ENCODE data around the gene AHDC1. TPM values are rescaled to one million over a fixed set of nuclear protein-coding genes. Genes with fewer than 3 reads are reported as not detected.

The AHDC1 gene
- total and polyA plus RNA-seq, 9 of the 15 experiments (the other 6 are each of a cell fraction or from before 2014, with no cell fraction given): 0.21 to 36.4 (median 4.7) TPM

DNA sequence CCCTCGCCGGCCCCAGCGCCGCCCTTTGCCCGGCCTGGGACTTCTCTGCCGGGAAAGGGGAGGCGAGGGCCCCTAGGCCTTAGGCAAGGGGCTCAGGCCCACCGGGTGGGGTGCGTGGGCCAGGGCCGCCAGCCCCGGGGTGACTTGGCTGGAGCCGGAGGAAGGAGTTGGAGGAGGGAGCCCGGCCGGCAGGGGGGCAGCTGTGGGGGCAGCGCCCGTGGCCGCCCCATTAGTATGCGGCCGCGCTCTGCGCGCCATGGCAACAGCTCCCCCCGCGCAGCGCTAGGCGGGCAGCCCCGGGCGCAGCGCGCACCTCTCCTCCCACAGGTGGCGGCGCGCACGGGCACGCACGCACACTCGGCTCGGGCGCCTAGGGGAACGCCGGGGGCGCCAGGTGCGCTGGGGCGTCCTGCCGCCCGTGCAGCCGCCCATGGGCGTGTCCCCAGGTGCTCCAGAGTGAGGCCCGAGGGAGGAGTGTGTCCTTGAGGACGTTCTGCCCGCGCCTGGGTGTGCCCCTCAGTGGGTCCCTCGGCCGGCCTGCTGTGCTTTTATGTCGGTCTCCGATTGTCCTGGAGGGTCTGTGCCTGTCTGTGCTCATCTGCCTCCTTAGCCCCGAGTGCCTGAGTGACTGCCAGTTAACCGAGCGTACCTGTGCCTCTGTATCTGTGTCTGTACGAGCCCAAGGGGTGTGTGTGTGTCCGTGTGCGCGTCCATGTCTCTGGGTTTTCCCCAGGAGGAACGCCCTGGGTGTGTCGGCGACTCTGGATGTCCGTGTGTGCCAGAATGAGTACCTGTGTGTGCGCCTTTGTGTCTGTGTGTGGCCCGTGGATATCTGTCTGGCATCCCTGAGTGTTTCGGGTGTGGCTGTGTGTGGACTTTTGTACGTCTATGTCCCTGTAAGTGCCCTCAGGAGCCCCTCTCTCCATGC is 75.8 kb downstream of the AHDC1 start (continued):
- TF ChIP-seq, protein P1, sequence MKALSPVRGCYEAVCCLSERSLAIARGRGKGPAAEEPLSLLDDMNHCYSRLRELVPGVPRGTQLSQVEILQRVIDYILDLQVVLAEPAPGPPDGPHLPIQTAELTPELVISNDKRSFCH (CRISPR knock-in tag; IDR thresholded peaks at IDR 0.05): no peak
- TF ChIP-seq, protein P1 (tag; IDR thresholded peaks at IDR 0.05): 0 out of 2 replicates have a peak, but pooled peaks have one; percentile 26
- TF ChIP-seq ASH1L (IDR thresholded peaks at IDR 0.05; ENCODE audit: borderline replicate concordance, low read depth, partially characterized antibody) (no peak), MTA3 (IDR thresholded peaks at IDR 0.05; ENCODE audit: borderline replicate concordance) (no peak), MBD2 (IDR thresholded peaks at IDR 0.05; ENCODE audit: borderline replicate concordance, low read depth) (no peak), CHD2 (IDR thresholded peaks at IDR 0.05; ENCODE audit: low read depth, low read length) (no peak), YBX1 (IDR thresholded peaks at IDR 0.05) (no peak), SMARCA4 (IDR thresholded peaks at IDR 0.05) (no peak), ZNF318 (IDR thresholded peaks at IDR 0.05; ENCODE audit: borderline replicate concordance in 1 of 2, low read depth in 1 of 2) (no peak), HDAC8 (tag; IDR thresholded peaks at IDR 0.05) (no peak), RB1 (IDR thresholded peaks at IDR 0.05; ENCODE audit: low read depth) (peak; percentile 47; the same call in 1 of the 2 replicates), CSDE1 (IDR thresholded peaks at IDR 0.05) (no peak), MYC (IDR thresholded peaks at IDR 0.05; ENCODE audit: low read depth, low read length) (no peak), MYC (CRISPR knock-in tag; IDR thresholded peaks at IDR 0.05; ENCODE audit: borderline replicate concordance, low read depth) (0 out of 2 replicates have a peak, but pooled peaks have one; percentile 22), HMBOX1 (IDR thresholded peaks at IDR 0.05) (no peak), ZNF282 (CRISPR knock-in tag; IDR thresholded peaks at IDR 0.05) (0 out of 2 replicates have a peak, but pooled peaks have one; percentile 49)

All from K562 (cell line).